HepG2 (cell line): ENCODE data around the gene ENDOD1. TPM values are rescaled to one million over a fixed set of nuclear protein-coding genes. Genes with fewer than 3 reads are reported as not detected.

Experiments used
- FOXK2 ChIP-seq: fragments of 450-650 bp; IDR thresholded peaks from 2 replicates; pipeline ENCODE4 v1.6.1; 2016
- GATA4 ChIP-seq: sonication (generic); IDR thresholded peaks from 2 replicates; pipeline ENCODE4 v1.6.1; 2016; ENCODE audit warnings: antibody characterized with exemption, low read depth, borderline replicate concordance
- JDP2 ChIP-seq: sonication (generic); formaldehyde crosslinking; IDR thresholded peaks from 2 replicates; pipeline ENCODE4 v1.8.1; 2022; ENCODE audit warnings: missing genetic modification reagents, borderline replicate concordance
- NBN ChIP-seq: fragments of 450-650 bp; conservative IDR thresholded peaks from 2 replicates; pipeline ENCODE4 v1.6.1; 2017
- PCBP1 ChIP-seq: fragments of 200-400 bp; formaldehyde crosslinking; IDR thresholded peaks from 2 replicates; pipeline ENCODE4 v1.6.1; 2017; ENCODE audit warnings: mild to moderate bottlenecking, low read depth, low read length, borderline replicate concordance
- RARA ChIP-seq: IDR thresholded peaks from 2 replicates; pipeline ENCODE4 v1.6.1; 2016; ENCODE audit warnings: missing genetic modification reagents, missing compliant biosample characterization
- RXRB ChIP-seq: IDR thresholded peaks from 2 replicates; pipeline ENCODE4 v1.6.1; 2016; ENCODE audit warnings: borderline replicate concordance, missing genetic modification reagents, missing compliant biosample characterization
- SRSF4 ChIP-seq: fragments of 200-400 bp; formaldehyde crosslinking; IDR thresholded peaks from one replicate; pipeline ENCODE4 v1.6.1; 2018; ENCODE audit warnings: mild to moderate bottlenecking, low read depth, low read length, moderate library complexity; ENCODE audit not compliant: poor library complexity, severe bottlenecking
- TARDBP ChIP-seq: sonication (generic); formaldehyde crosslinking; IDR thresholded peaks from 2 replicates; pipeline ENCODE4 v1.8.0; 2022; ENCODE audit warnings: mild to moderate bottlenecking, missing genetic modification reagents
- THYN1 ChIP-seq: sonication (generic); formaldehyde crosslinking; IDR thresholded peaks from 2 replicates; pipeline ENCODE4 v1.8.1; 2023; ENCODE audit warnings: low read depth, mild to moderate bottlenecking, moderate library complexity, missing genetic modification reagents, borderline replicate concordance
- ZFP1 ChIP-seq: IDR thresholded peaks from 2 replicates; pipeline ENCODE4 v1.6.1; 2016
- ZNF367 ChIP-seq: sonication (generic); formaldehyde crosslinking; IDR thresholded peaks from 2 replicates; pipeline ENCODE4 v1.4.0; 2020; ENCODE audit warnings: missing genetic modification reagents, borderline replicate concordance
- ZNF431 ChIP-seq: sonication (generic); formaldehyde crosslinking; IDR thresholded peaks from 2 replicates; pipeline ENCODE4 v1.9.0; 2022; ENCODE audit warnings: missing genetic modification reagents, low read depth, mild to moderate bottlenecking, borderline replicate concordance
- ZNF563 ChIP-seq: sonication (generic); formaldehyde crosslinking; IDR thresholded peaks from 2 replicates; pipeline ENCODE4 v1.8.0; 2022; ENCODE audit warnings: mild to moderate bottlenecking, moderate library complexity, missing genetic modification reagents
- ZSCAN21 ChIP-seq: sonication (generic); formaldehyde crosslinking; IDR thresholded peaks from 2 replicates; pipeline ENCODE4 v1.8.0; 2022; ENCODE audit warnings: mild to moderate bottlenecking, missing genetic modification reagents, moderate library complexity, borderline replicate concordance
- polyA plus RNA-seq, 8 experiments: library from polyadenylated mRNA; depleted of rRNA in 3 of 8; stranded (reverse) in 7 of 8; unstranded in 1 of 8; fragments of >200 nt; fragmentation: Illumina TruSeq in 4 of 8; extraction: Trizol in 4 of 8; gene quantifications; 2 replicates each; pipeline versions ENCODE4 v1.2.1 to v1.2.3, GENCODE V29; 2011 to 2016; ENCODE audit warnings: low read depth in 4 of 8, missing spikeins in 1 of 8, mixed read lengths in 1 of 8; ENCODE audit not compliant: insufficient read depth in 1 of 8
- total RNA-seq, 5 experiments: library from RNA; depleted of rRNA; stranded (reverse); fragments of >200 nt; fragmentation: Illumina TruSeq; extraction: Trizol; gene quantifications; 2 replicates each; pipeline ENCODE4 v1.2.3, GENCODE V29; 2016; ENCODE audit warnings: low read depth in 1 of 5
- TF ChIP-seq, protein P1 (sequence below): sonication (generic); formaldehyde crosslinking; IDR thresholded peaks from 2 replicates; pipeline ENCODE4 v1.4.0; 2020; ENCODE audit warnings: missing genetic modification reagents, mild to moderate bottlenecking, borderline replicate concordance
- TF ChIP-seq, protein P2 (sequence below): sonication (generic); formaldehyde crosslinking; IDR thresholded peaks from 2 replicates; pipeline ENCODE4 v1.4.0; 2020; ENCODE audit warnings: missing genetic modification reagents
- TF ChIP-seq, protein P3 (sequence below): sonication (generic); formaldehyde crosslinking; IDR thresholded peaks from 2 replicates; pipeline ENCODE4 v1.4.0; 2020; ENCODE audit warnings: missing genetic modification reagents
- TF ChIP-seq, protein P4 (sequence below): sonication (generic); IDR thresholded peaks from 2 replicates; pipeline ENCODE4 v1.6.1; 2016; ENCODE audit warnings: low read depth, borderline replicate concordance

ENDOD1 gene
- total and polyA plus RNA-seq, 2 of the 13 experiments (the other 11 are each of a cell fraction or from before 2014, with no cell fraction given): 2.0 to 6.8 TPM

DNA sequence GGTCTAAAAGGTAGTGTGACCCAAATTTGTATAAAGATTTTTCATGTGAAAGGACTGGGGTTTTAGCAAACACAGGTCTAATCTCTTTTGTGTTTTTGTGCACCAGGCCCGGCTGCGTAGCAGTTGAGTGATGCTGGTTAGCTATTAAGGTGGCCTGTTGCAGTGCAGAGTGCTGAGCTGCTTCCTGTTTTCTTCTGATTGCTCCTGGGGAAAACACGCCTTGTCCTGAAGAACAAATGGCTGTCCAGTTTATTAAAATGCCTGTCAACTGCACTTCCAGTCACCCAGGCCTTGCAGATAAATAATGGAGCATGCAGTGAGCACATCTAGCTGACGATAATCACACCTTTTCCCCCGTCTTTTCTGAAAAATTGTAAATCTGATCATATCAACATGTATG lies 21.1 kb upstream of the ENDOD1 start (continued):
- TF ChIP-seq RXRB (CRISPR knock-in tag) (peak; percentile 23; the same call in 1 of the 2 replicates), RARA (CRISPR knock-in tag) (no peak), ZNF563 (CRISPR knock-in tag) (no peak), SRSF4 (no peak), ZNF431 (CRISPR knock-in tag) (no peak), GATA4 (peak; percentile 57; the same call in 1 of the 2 replicates), ZNF367 (CRISPR knock-in tag) (no peak), ZSCAN21 (CRISPR knock-in tag) (no peak), JDP2 (CRISPR knock-in tag) (no peak), FOXK2 (peak; percentile 76), TARDBP (CRISPR knock-in tag) (peak; percentile 25; the same call in 1 of the 2 replicates), THYN1 (CRISPR knock-in tag) (no peak), ZFP1 (CRISPR knock-in tag) (no peak), NBN (no peak), PCBP1 (no peak)
- TF ChIP-seq, protein P1, sequence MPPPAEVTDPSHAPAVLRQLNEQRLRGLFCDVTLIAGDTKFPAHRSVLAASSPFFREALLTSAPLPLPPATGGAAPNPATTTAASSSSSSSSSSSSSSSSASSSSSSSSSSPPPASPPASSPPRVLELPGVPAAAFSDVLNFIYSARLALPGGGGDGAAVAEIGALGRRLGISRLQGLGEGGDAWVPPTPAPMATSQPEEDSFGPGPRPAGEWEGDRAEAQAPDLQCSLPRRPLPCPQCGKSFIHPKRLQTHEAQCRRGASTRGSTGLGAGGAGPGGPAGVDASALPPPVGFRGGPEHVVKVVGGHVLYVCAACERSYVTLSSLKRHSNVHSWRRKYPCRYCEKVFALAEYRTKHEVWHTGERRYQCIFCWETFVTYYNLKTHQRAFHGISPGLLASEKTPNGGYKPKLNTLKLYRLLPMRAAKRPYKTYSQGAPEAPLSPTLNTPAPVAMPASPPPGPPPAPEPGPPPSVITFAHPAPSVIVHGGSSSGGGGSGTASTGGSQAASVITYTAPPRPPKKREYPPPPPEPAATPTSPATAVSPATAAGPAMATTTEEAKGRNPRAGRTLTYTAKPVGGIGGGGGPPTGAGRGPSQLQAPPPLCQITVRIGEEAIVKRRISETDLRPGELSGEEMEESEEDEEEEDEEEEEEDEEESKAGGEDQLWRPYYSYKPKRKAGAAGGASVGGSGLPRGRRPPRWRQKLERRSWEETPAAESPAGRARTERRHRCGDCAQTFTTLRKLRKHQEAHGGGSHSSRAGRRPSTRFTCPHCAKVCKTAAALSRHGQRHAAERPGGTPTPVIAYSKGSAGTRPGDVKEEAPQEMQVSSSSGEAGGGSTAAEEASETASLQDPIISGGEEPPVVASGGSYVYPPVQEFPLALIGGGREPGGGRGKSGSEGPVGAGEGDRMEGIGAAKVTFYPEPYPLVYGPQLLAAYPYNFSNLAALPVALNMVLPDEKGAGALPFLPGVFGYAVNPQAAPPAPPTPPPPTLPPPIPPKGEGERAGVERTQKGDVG: no peak
- TF ChIP-seq, protein P2, sequence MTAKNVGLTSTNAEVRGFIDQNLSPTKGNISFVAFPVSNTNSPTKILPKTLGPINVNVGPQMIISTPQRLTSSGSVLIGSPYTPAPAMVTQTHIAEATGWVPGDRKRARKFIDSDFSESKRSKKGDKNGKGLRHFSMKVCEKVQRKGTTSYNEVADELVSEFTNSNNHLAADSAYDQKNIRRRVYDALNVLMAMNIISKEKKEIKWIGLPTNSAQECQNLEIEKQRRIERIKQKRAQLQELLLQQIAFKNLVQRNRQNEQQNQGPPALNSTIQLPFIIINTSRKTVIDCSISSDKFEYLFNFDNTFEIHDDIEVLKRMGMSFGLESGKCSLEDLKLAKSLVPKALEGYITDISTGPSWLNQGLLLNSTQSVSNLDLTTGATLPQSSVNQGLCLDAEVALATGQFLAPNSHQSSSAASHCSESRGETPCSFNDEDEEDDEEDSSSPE (CRISPR knock-in tag): no peak
- TF ChIP-seq, protein P3, sequence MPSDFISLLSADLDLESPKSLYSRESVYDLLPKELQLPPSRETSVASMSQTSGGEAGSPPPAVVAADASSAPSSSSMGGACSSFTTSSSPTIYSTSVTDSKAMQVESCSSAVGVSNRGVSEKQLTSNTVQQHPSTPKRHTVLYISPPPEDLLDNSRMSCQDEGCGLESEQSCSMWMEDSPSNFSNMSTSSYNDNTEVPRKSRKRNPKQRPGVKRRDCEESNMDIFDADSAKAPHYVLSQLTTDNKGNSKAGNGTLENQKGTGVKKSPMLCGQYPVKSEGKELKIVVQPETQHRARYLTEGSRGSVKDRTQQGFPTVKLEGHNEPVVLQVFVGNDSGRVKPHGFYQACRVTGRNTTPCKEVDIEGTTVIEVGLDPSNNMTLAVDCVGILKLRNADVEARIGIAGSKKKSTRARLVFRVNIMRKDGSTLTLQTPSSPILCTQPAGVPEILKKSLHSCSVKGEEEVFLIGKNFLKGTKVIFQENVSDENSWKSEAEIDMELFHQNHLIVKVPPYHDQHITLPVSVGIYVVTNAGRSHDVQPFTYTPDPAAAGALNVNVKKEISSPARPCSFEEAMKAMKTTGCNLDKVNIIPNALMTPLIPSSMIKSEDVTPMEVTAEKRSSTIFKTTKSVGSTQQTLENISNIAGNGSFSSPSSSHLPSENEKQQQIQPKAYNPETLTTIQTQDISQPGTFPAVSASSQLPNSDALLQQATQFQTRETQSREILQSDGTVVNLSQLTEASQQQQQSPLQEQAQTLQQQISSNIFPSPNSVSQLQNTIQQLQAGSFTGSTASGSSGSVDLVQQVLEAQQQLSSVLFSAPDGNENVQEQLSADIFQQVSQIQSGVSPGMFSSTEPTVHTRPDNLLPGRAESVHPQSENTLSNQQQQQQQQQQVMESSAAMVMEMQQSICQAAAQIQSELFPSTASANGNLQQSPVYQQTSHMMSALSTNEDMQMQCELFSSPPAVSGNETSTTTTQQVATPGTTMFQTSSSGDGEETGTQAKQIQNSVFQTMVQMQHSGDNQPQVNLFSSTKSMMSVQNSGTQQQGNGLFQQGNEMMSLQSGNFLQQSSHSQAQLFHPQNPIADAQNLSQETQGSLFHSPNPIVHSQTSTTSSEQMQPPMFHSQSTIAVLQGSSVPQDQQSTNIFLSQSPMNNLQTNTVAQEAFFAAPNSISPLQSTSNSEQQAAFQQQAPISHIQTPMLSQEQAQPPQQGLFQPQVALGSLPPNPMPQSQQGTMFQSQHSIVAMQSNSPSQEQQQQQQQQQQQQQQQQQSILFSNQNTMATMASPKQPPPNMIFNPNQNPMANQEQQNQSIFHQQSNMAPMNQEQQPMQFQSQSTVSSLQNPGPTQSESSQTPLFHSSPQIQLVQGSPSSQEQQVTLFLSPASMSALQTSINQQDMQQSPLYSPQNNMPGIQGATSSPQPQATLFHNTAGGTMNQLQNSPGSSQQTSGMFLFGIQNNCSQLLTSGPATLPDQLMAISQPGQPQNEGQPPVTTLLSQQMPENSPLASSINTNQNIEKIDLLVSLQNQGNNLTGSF (CRISPR knock-in tag): no peak
- TF ChIP-seq, protein P4, sequence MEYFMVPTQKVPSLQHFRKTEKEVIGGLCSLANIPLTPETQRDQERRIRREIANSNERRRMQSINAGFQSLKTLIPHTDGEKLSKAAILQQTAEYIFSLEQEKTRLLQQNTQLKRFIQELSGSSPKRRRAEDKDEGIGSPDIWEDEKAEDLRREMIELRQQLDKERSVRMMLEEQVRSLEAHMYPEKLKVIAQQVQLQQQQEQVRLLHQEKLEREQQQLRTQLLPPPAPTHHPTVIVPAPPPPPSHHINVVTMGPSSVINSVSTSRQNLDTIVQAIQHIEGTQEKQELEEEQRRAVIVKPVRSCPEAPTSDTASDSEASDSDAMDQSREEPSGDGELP: no peak; the same call in 1 of the 2 replicates
